Sigmoid colon (tissue), 3 donors: Measurements from ENCODE around the gene TMEFF2.

ENCODE experiments used
- POLR2A ChIP-seq, 2 donors: fragments of 450-650 bp; IDR thresholded peaks; one replicate each; pipeline ENCODE4 v1.6.1; 2016; ENCODE audit warnings: antibody characterized with exemption in 2 of 2, mild to moderate bottlenecking in 2 of 2, moderate library complexity in 2 of 2
- TF ChIP-seq, protein P1 (sequence below), 4 experiments: fragments of 450-650 bp in 3 of 4; fragments of 200-600 bp in 1 of 4; IDR thresholded peaks; one replicate each; pipeline ENCODE4 v1.5.1; 2016 to 2019; ENCODE audit warnings: antibody characterized with exemption in 4 of 4, mild to moderate bottlenecking in 3 of 4, moderate library complexity in 2 of 4

DNA sequence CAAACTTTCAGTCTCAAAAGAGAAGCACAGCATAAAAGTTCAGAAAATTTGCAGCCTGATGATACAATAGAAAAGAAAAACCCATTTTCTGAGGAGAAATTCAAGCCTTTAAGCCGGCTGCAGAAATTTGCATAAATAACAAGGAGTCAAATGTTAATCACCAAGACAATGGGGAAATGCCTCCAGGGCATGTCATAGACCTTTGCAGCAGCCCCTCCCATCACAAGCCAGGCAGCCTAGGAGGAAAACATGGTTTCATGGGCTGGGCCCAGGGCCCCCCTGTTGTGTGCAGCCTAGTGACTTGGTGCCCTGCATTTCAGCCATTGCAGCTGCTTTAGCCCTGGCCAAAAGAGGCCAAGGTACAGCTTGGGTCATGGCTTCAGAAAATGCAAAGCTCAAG is 293.7 kb downstream of the TMEFF2 start:
- TF ChIP-seq, protein P1, sequence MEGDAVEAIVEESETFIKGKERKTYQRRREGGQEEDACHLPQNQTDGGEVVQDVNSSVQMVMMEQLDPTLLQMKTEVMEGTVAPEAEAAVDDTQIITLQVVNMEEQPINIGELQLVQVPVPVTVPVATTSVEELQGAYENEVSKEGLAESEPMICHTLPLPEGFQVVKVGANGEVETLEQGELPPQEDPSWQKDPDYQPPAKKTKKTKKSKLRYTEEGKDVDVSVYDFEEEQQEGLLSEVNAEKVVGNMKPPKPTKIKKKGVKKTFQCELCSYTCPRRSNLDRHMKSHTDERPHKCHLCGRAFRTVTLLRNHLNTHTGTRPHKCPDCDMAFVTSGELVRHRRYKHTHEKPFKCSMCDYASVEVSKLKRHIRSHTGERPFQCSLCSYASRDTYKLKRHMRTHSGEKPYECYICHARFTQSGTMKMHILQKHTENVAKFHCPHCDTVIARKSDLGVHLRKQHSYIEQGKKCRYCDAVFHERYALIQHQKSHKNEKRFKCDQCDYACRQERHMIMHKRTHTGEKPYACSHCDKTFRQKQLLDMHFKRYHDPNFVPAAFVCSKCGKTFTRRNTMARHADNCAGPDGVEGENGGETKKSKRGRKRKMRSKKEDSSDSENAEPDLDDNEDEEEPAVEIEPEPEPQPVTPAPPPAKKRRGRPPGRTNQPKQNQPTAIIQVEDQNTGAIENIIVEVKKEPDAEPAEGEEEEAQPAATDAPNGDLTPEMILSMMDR (IDR thresholded peaks at IDR 0.05) = no peak
- no peak for TF ChIP-seq POLR2A (IDR thresholded peaks at IDR 0.05)
